Loucy (cell line): ENCODE measurements around the gene TRAPPC12.
A peak's percentile ranks its signal among the peaks of the same experiment; 100 is the strongest.

Experiments
- CTCF ChIP-seq: fragments of 200-600 bp; sonication (generic); conservative IDR thresholded peaks from 2 replicates; pipeline ENCODE4 v1.5.1; 2014; ENCODE audit warnings: mild to moderate bottlenecking, antibody characterized with exemption, low read length
- EZH2phosphoT487 ChIP-seq: fragments of 200-600 bp; IDR thresholded peaks from 2 replicates; pipeline ENCODE4 v1.6.1; 2018; ENCODE audit warnings: antibody characterized with exemption, mild to moderate bottlenecking, moderate library complexity, borderline replicate concordance

GRCh38 chr2:3423492-3424170, 44.1 kb downstream of the TRAPPC12 start:
- TF ChIP-seq CTCF, result peak; percentile 100
- no peak for TF ChIP-seq EZH2phosphoT487
